Neural progenitor cell (in vitro differentiated cells): Measurements from ENCODE around the gene DLEC1. TPM values are rescaled to one million over a fixed set of nuclear protein-coding genes. Genes with fewer than 3 reads are reported as not detected.
A peak's percentile ranks its signal among the peaks of the same experiment; 100 is the strongest.

ENCODE experiments used
- DNase-seq: peaks from one replicate; pipeline ENCODE4 v3.0.0-alpha.2; 2016; ENCODE audit warnings: low spot score
- H2AFZ ChIP-seq: fragments of 200-600 bp; sonication (generic); replicated peaks from 2 replicates; pipeline ENCODE4 v1.6.1; 2016; ENCODE audit warnings: antibody characterized with exemption
- H3F3A ChIP-seq: fragments of 200-600 bp; sonication (generic); 2 replicates; pipeline ENCODE4 v1.6.1; 2016; ENCODE audit warnings: antibody characterized with exemption, low read depth
- H3K27ac ChIP-seq: fragments of 200-600 bp; sonication (generic); 2 replicates; pipeline ENCODE4 v1.5.1; 2016; ENCODE audit warnings: mild to moderate bottlenecking
- H3K27me3 ChIP-seq: fragments of 200-600 bp; sonication (generic); 2 replicates; pipeline ENCODE4 v1.6.1; 2016; ENCODE audit warnings: mild to moderate bottlenecking, moderate library complexity
- H3K36me3 ChIP-seq: fragments of 200-600 bp; sonication (generic); 2 replicates; pipeline ENCODE4 v1.5.1; 2016
- H3K4me1 ChIP-seq: fragments of 200-600 bp; sonication (generic); 2 replicates; pipeline ENCODE4 v1.6.1; 2016; ENCODE audit warnings: mixed run types
- H3K4me2 ChIP-seq: fragments of 200-600 bp; sonication (generic); 2 replicates; pipeline ENCODE4 v1.6.1; 2016
- H3K4me3 ChIP-seq: fragments of 200-600 bp; sonication (generic); 2 replicates; pipeline ENCODE4 v1.5.1; 2016
- H3K79me2 ChIP-seq: fragments of 200-600 bp; sonication (generic); 2 replicates; pipeline ENCODE4 v1.6.1; 2016; ENCODE audit warnings: low read depth
- H3K9ac ChIP-seq: fragments of 200-600 bp; sonication (generic); 2 replicates; pipeline ENCODE4 v1.6.1; 2016
- H3K9me3 ChIP-seq: fragments of 200-600 bp; sonication (generic); 2 replicates; pipeline ENCODE4 v1.5.1; 2016; ENCODE audit warnings: low read depth
- H4K20me1 ChIP-seq: fragments of 200-600 bp; sonication (generic); 2 replicates; pipeline ENCODE4 v1.6.1; 2016; ENCODE audit warnings: low read depth
- H3K27ac Mint-ChIP-seq: 3 replicates; pipeline ENCODE4 v1.8.0; 2021; ENCODE audit warnings: mixed read lengths
- H3K27me3 Mint-ChIP-seq: 2 replicates; pipeline ENCODE4 v1.8.0; 2022; ENCODE audit warnings: low read depth, mild to moderate bottlenecking, inconsistent platforms, moderate library complexity, mixed read lengths; ENCODE audit not compliant: insufficient read depth
- H3K36me3 Mint-ChIP-seq: 3 replicates; pipeline ENCODE4 v1.8.0; 2021; ENCODE audit warnings: mixed read lengths
- H3K4me1 Mint-ChIP-seq: 3 replicates; pipeline ENCODE4 v1.8.0; 2021; ENCODE audit warnings: mixed read lengths
- H3K4me3 Mint-ChIP-seq: 3 replicates; pipeline ENCODE4 v1.8.0; 2021; ENCODE audit warnings: mild to moderate bottlenecking, moderate library complexity, mixed read lengths
- H3K9me3 Mint-ChIP-seq: 3 replicates; pipeline ENCODE4 v1.8.0; 2020; ENCODE audit warnings: mixed read lengths
- EZH2 ChIP-seq: fragments of 200-600 bp; sonication (generic); IDR thresholded peaks from 2 replicates; pipeline ENCODE4 v1.6.1; 2017; ENCODE audit warnings: antibody characterized with exemption, mild to moderate bottlenecking, moderate library complexity
- EZH2phosphoT487 ChIP-seq: fragments of 200-600 bp; sonication (generic); IDR thresholded peaks from 2 replicates; pipeline ENCODE4 v1.6.1; 2017; ENCODE audit warnings: antibody characterized with exemption
- total RNA-seq: library from RNA; depleted of rRNA; stranded (reverse); fragments of >200 nt; gene quantifications from 2 replicates; pipeline ENCODE4 v1.2.3, GENCODE V29; 2015; ENCODE audit warnings: low replicate concordance
- TF ChIP-seq, protein P1 (sequence below): fragments of 200-600 bp; sonication (generic); IDR thresholded peaks from 2 replicates; pipeline ENCODE4 v1.5.1; 2017; ENCODE audit warnings: antibody characterized with exemption, mild to moderate bottlenecking

Gene DLEC1
- total RNA-seq, 1 donor from 2014 or later = 0.60 TPM

DNA sequence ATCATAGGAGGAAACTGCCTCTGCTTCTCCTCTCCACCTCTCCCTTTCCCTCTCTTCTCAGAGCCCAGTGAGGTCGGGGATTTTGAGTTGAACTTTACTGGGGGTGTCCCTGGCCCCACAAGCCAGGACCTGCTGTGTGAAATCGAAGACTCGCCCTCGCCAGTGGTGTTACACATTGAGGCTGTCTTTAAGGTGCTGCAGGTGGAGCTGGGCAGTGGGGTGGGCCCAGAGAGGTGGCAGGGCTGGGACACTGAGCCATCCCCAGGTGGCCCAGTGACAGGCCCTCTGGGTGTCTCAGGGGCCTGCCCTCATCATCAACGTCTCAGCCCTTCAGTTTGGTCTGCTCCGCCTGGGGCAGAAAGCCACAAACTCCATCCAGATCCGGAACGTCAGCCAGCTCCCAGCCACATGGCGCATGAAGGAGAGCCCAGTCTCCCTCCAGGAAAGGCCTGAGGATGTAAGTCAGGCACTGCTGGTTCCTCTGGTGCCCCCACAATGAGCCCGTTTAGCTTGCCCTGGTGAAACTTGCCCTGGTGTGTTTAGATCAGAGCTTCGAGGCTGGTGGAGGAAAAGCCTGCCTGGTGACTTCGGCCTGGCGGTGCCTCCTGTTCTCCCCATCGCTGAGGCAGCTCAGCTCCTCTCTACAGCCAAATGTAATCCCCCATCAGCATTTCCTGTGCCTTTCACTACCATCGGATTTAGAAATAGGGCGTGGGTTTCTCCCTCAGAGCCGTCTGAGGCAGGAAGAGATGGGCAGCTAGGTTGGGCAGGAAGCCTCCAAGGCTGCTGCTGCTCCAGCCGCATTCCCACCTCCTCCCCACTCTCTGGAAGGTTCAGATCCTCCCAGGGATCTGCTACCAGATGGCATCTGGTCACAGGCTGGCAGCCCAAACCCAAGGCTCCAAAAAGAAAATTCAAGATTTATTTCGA is 58.7 kb downstream of the DLEC1 start:
- Histone ChIP-seq H3F3A (peaks cover 15% of the 10 kb centered on the region), H3K4me2 (no peak overlapping the region), H3K9me3 (no peaks in the 10 kb centered on the region), H3K4me1 (peaks cover 34% of the 10 kb centered on the region), H3K36me3 (no peaks in the 10 kb centered on the region), H3K9ac (no peak overlapping the region), H3K79me2 (no peaks in the 10 kb centered on the region), H3K27ac (no peak overlapping the region), H3K27me3 (no peaks in the 10 kb centered on the region), H3K4me3 (no peak overlapping the region), H2AFZ (peak overlapping the region; percentile 42), H4K20me1 (no peaks in the 10 kb centered on the region)
- no peak overlapping the region for H3K4me3 Mint-ChIP-seq
- TF ChIP-seq EZH2 = no peak
- no peak for TF ChIP-seq EZH2phosphoT487
- TF ChIP-seq, protein P1, sequence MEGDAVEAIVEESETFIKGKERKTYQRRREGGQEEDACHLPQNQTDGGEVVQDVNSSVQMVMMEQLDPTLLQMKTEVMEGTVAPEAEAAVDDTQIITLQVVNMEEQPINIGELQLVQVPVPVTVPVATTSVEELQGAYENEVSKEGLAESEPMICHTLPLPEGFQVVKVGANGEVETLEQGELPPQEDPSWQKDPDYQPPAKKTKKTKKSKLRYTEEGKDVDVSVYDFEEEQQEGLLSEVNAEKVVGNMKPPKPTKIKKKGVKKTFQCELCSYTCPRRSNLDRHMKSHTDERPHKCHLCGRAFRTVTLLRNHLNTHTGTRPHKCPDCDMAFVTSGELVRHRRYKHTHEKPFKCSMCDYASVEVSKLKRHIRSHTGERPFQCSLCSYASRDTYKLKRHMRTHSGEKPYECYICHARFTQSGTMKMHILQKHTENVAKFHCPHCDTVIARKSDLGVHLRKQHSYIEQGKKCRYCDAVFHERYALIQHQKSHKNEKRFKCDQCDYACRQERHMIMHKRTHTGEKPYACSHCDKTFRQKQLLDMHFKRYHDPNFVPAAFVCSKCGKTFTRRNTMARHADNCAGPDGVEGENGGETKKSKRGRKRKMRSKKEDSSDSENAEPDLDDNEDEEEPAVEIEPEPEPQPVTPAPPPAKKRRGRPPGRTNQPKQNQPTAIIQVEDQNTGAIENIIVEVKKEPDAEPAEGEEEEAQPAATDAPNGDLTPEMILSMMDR = no peak
- H3K27me3 Mint-ChIP-seq = peaks cover 7% of the 10 kb centered on the region
- H3K9me3 Mint-ChIP-seq = no peaks in the 10 kb centered on the region
- H3K4me1 Mint-ChIP-seq = peaks cover 34% of the 10 kb centered on the region
- no peaks in the 10 kb centered on the region for H3K36me3 Mint-ChIP-seq
- H3K27ac Mint-ChIP-seq = peak overlapping the region; percentile 87
- no peak for DNase-seq

- no peaks in the 10 kb centered on the region for H3K79me2 ChIP-seq
- no peaks in the 10 kb centered on the region for H3K9me3 Mint-ChIP-seq
- H3K4me3 Mint-ChIP-seq = no peak overlapping the region
- H3K36me3 ChIP-seq = no peaks in the 10 kb centered on the region
- no peaks in the 10 kb centered on the region for H3K36me3 Mint-ChIP-seq
- peaks cover 7% of the 10 kb centered on the region for H3K27me3 Mint-ChIP-seq
- no peak for DNase-seq
- H3K9me3 ChIP-seq = no peaks in the 10 kb centered on the region
- peaks cover 36% of the 10 kb centered on the region for H3K4me1 Mint-ChIP-seq
- no peak overlapping the region for H3K9ac ChIP-seq
- no peak overlapping the region for H3K27ac ChIP-seq
- no peak for TF ChIP-seq EZH2phosphoT487
- TF ChIP-seq, protein P1 = no peak
- no peak for TF ChIP-seq EZH2
- peaks cover 34% of the 10 kb centered on the region for H3K4me1 ChIP-seq
- H3K4me2 ChIP-seq = no peak overlapping the region
- peaks cover 15% of the 10 kb centered on the region for H3F3A ChIP-seq
- H3K27me3 ChIP-seq = no peaks in the 10 kb centered on the region
- H3K4me3 ChIP-seq = no peak overlapping the region
- peak overlapping the region; percentile 87 for H3K27ac Mint-ChIP-seq
- H2AFZ ChIP-seq = no peak overlapping the region
- no peaks in the 10 kb centered on the region for H4K20me1 ChIP-seq
Measured at GRCh38 chr3:38098376-38098723, 59.3 kb downstream of the DLEC1 start.

DNA sequence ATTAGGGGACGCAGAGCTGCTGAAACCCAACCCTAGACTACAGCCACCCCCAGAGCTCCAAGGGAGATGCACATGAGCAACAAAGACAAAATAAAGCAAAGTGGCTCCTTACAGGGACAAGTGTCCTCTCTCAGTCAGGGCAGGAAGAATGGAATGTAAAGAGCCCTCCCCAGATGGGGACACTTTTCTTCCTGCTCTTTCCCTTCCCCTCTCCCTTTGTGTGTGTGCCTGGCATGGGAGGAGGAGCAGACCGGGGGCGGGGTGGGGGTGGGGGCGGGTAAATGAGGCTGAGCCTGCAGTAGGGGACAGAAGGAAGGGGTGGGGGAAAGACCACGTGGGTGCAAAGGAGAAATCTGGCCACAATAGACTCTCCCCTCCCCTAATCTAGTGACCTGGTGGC is 60.5 kb downstream of the DLEC1 start:
- H3K27ac Mint-ChIP-seq = peak overlapping the region; percentile 98
- peak overlapping the region; percentile 14 for H3K4me3 ChIP-seq
- no peaks in the 10 kb centered on the region for H3K79me2 ChIP-seq
- peaks cover 7% of the 10 kb centered on the region for H3K27me3 Mint-ChIP-seq
- no peaks in the 10 kb centered on the region for H3K36me3 ChIP-seq
- no peaks in the 10 kb centered on the region for H3K9me3 Mint-ChIP-seq
- H3K27me3 ChIP-seq = no peaks in the 10 kb centered on the region
- peaks cover 36% of the 10 kb centered on the region for H3K4me1 Mint-ChIP-seq
- peak overlapping the region; percentile 44 for H2AFZ ChIP-seq
- peak; percentile 72 for DNase-seq
- peak overlapping the region; percentile 31 for H3K4me3 Mint-ChIP-seq
- no peaks in the 10 kb centered on the region for H3K36me3 Mint-ChIP-seq
- TF ChIP-seq EZH2 (no peak), EZH2phosphoT487 (no peak)
- TF ChIP-seq, protein P1 = no peak
- peaks cover 34% of the 10 kb centered on the region for H3K4me1 ChIP-seq
- H4K20me1 ChIP-seq = no peaks in the 10 kb centered on the region
- peaks cover 4% of the 10 kb centered on the region for H3K9me3 ChIP-seq
- H3K9ac ChIP-seq = no peak overlapping the region
- peak overlapping the region; percentile 62 for H3K27ac ChIP-seq
- peak overlapping the region; percentile 68 for H3K4me2 ChIP-seq
- H3F3A ChIP-seq = peaks cover 15% of the 10 kb centered on the region
